ENCODE measurements around the gene ACSS3.

DNA sequence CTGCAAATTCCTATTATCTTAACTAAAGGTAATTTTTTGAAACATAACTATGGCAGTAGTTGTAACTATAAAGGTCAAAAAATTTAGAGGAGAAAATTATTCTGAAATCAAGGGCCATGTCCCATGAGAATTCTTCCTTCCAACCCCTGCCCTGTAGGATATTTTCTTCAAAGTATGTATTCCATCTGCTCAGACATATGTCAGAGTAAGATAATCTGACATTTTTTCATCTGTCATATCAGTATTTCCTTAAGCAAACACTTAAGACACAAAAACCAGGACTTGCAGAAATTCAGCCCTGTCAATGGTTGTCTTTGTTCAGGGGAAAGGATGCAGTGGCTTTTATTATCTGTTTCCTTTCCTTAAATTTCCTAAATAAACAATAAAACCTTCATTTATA is 36.3 kb downstream of the ACSS3 start:
- TF ChIP-seq, protein P1, sequence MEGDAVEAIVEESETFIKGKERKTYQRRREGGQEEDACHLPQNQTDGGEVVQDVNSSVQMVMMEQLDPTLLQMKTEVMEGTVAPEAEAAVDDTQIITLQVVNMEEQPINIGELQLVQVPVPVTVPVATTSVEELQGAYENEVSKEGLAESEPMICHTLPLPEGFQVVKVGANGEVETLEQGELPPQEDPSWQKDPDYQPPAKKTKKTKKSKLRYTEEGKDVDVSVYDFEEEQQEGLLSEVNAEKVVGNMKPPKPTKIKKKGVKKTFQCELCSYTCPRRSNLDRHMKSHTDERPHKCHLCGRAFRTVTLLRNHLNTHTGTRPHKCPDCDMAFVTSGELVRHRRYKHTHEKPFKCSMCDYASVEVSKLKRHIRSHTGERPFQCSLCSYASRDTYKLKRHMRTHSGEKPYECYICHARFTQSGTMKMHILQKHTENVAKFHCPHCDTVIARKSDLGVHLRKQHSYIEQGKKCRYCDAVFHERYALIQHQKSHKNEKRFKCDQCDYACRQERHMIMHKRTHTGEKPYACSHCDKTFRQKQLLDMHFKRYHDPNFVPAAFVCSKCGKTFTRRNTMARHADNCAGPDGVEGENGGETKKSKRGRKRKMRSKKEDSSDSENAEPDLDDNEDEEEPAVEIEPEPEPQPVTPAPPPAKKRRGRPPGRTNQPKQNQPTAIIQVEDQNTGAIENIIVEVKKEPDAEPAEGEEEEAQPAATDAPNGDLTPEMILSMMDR (IDR thresholded peaks at IDR 0.05; ENCODE audit: low read depth, low read length) = no peak
- no peak for TF ChIP-seq EZH2phosphoT487 (IDR thresholded peaks at IDR 0.05; ENCODE audit: low read depth)

Measured in OCI-LY3 (cell line).